ENCODE data around the gene MAPK1.

- TF ChIP-seq CTCF (IDR thresholded peaks at IDR 0.05; ENCODE audit: extremely low read depth in 1 of 2, insufficient read depth in 1 of 2, low read depth in 1 of 2, low read length in 2 of 2) (no peak), JUN (IDR thresholded peaks at IDR 0.05; ENCODE audit: borderline replicate concordance, insufficient read depth, insufficient read length, low read depth) (no peak), POLR2AphosphoS5 (IDR thresholded peaks at IDR 0.05; ENCODE audit: insufficient read depth, low read depth, low read length) (no peak), MAX (IDR thresholded peaks at IDR 0.05; ENCODE audit: insufficient read depth, insufficient read length) (no peak), EZH2 (IDR thresholded peaks at IDR 0.05; ENCODE audit: borderline replicate concordance, low read depth, low read length, severe bottlenecking) (no peak), GATA2 (IDR thresholded peaks at IDR 0.05; ENCODE audit: insufficient read depth, insufficient read length, low read depth, low read length) (no peak)
These were observed 27.7 kb downstream of the MAPK1 start for GRCh38 chr22:21839765-21840140.

Measured in endothelial cell of umbilical vein (primary cell).